Body of pancreas (tissue), 4 donors: ENCODE measurements around the gene RGS5. TPM values are rescaled to one million over a fixed set of nuclear protein-coding genes. Genes with fewer than 3 reads are reported as not detected.
A peak's percentile ranks its signal among the peaks of the same experiment; 100 is the strongest.

ENCODE experiments used
- ATAC-seq: fragments of 150-250 bp; one replicate; pipeline ENCODE4 v1.9.1; 2016
- DNase-seq, 4 donors: peaks; one replicate each; pipeline ENCODE4 v3.0.0-alpha.2; 2019
- H3K27ac ChIP-seq, 4 donors: fragments of 200-600 bp; sonication (generic); 1 replicate in 3 of 4; 2 replicates in 1 of 4; pipeline versions ENCODE4 v1.5.1 to v1.6.1; 2016 to 2019; ENCODE audit warnings: mild to moderate bottlenecking in 1 of 4, mixed read lengths in 1 of 4, moderate library complexity in 1 of 4
- H3K27me3 ChIP-seq, 2 donors: fragments of 200-600 bp; sonication (generic); one replicate each; pipeline ENCODE4 v1.6.0; 2016; ENCODE audit warnings: mild to moderate bottlenecking in 1 of 2
- H3K36me3 ChIP-seq, 2 donors: fragments of 200-600 bp; sonication (generic); replicated peaks in 1 of 2; 2 replicates each; pipeline ENCODE4 v1.5.1; 2016; ENCODE audit warnings: low read depth in 2 of 2; ENCODE audit not compliant: insufficient read depth in 1 of 2
- H3K4me1 ChIP-seq: fragments of 200-600 bp; sonication (generic); one replicate; pipeline ENCODE4 v1.6.0; 2016
- H3K4me3 ChIP-seq, 2 donors: fragments of 200-600 bp; sonication (generic); 1 replicate in 1 of 2; 2 replicates in 1 of 2; pipeline ENCODE4 v1.5.1; 2016 to 2019
- H3K9me3 ChIP-seq, 3 donors: fragments of 200-600 bp; sonication (generic); 1 replicate in 2 of 3; 2 replicates in 1 of 3; pipeline ENCODE4 v1.5.1; 2016
- POLR2A ChIP-seq, 3 donors: fragments of 450-650 bp; IDR thresholded peaks; one replicate each; pipeline ENCODE4 v1.6.1; 2016; ENCODE audit warnings: antibody characterized with exemption in 3 of 3, mild to moderate bottlenecking in 2 of 3
- WGBS, 2 donors: methylation state at CpG; one replicate each; pipeline ENCODE4 v1.1.5; 2017; 5-methylcytosine and 5-hydroxymethylcytosine counted together
- intact Hi-C: fragments of 100-400 bp; cut with DNase I; formaldehyde crosslinking; loops from one replicate; pipeline ENCODE4 v1.15.1; 2023
- total RNA-seq, 2 donors: library from RNA; depleted of rRNA; stranded (reverse); fragments of >200 nt; gene quantifications; one replicate each; pipeline ENCODE4 v1.1.0, GENCODE V29; 2016
- TF ChIP-seq, protein P1 (sequence below), 7 experiments: fragments of 450-650 bp in 4 of 7; fragments of 200-600 bp in 3 of 7; sonication (generic) in 3 of 7; IDR thresholded peaks; one replicate each; pipeline ENCODE4 v1.5.1; 2016 to 2019; ENCODE audit warnings: antibody characterized with exemption in 7 of 7

RGS5 gene
- total RNA-seq, 2 donors from 2014 or later = 17.8 to 25.7 TPM

- Histone ChIP-seq H3K4me3 (no peak overlapping the region), H3K4me1 (peaks cover 3% of the 10 kb centered on the region), H3K27me3 (no peaks in the 10 kb centered on the region), H3K36me3 (no peaks in the 10 kb centered on the region), H3K9me3 (no peaks in the 10 kb centered on the region), H3K27ac (no peak overlapping the region)
- ATAC-seq = peak; percentile 68
- peak; percentile 47 to 69 (median 60) for DNase-seq
- WGBS, 2 donors = 26 to 37% methylated on average over 18 of the region's 18 CpGs
- intact Hi-C loops = loop anchor here (10.0 kb wide), 1 partner anchor 320 kb away; no protein-coding TSS in a partner anchor
- TF ChIP-seq, protein P1, sequence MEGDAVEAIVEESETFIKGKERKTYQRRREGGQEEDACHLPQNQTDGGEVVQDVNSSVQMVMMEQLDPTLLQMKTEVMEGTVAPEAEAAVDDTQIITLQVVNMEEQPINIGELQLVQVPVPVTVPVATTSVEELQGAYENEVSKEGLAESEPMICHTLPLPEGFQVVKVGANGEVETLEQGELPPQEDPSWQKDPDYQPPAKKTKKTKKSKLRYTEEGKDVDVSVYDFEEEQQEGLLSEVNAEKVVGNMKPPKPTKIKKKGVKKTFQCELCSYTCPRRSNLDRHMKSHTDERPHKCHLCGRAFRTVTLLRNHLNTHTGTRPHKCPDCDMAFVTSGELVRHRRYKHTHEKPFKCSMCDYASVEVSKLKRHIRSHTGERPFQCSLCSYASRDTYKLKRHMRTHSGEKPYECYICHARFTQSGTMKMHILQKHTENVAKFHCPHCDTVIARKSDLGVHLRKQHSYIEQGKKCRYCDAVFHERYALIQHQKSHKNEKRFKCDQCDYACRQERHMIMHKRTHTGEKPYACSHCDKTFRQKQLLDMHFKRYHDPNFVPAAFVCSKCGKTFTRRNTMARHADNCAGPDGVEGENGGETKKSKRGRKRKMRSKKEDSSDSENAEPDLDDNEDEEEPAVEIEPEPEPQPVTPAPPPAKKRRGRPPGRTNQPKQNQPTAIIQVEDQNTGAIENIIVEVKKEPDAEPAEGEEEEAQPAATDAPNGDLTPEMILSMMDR (IDR thresholded peaks at IDR 0.05) = peak; percentile 65 to 84 (median 78)
- no peak for TF ChIP-seq POLR2A (IDR thresholded peaks at IDR 0.05)
These were observed 27.9 kb downstream of the RGS5 start for GRCh38 chr1:163174524-163175437.

GRCh38 chr1:163173121-163173520 is 29.6 kb downstream of the RGS5 start:
- no peak for ATAC-seq
- Histone ChIP-seq H3K36me3 (no peaks in the 10 kb centered on the region), H3K9me3 (no peaks in the 10 kb centered on the region), H3K4me1 (peaks cover 3% of the 10 kb centered on the region), H3K27me3 (no peaks in the 10 kb centered on the region), H3K4me3 (no peak overlapping the region), H3K27ac (no peak overlapping the region)
- 48% methylated on average over 4 of the region's 4 CpGs for WGBS, 2 donors
- TF ChIP-seq, protein P1 (IDR thresholded peaks at IDR 0.05) = no peak
- TF ChIP-seq POLR2A (IDR thresholded peaks at IDR 0.05) = no peak
- no peak for DNase-seq
- intact Hi-C loops = loop anchor here (10.0 kb wide), 1 partner anchor 318 kb away; no protein-coding TSS in a partner anchor

GRCh38 chr1:163172596-163172995 is 30.1 kb downstream of the RGS5 start:
- intact Hi-C loops = loop anchor here (10.0 kb wide), 1 partner anchor 318 kb away; no protein-coding TSS in a partner anchor

GRCh38 chr1:163171826-163172225 is 30.9 kb downstream of the RGS5 start:
- WGBS, 2 donors = 65 to 68% methylated on average over 5 of the region's 5 CpGs
- ATAC-seq (no peak), DNase-seq (no peak)
- peaks cover 3% of the 10 kb centered on the region for H3K4me1 ChIP-seq
- H3K4me3 ChIP-seq = no peak overlapping the region
- H3K27me3 ChIP-seq = no peaks in the 10 kb centered on the region
- H3K27ac ChIP-seq = no peak overlapping the region
- H3K36me3 ChIP-seq = no peaks in the 10 kb centered on the region
- TF ChIP-seq POLR2A (IDR thresholded peaks at IDR 0.05) = no peak
- TF ChIP-seq, protein P1 (IDR thresholded peaks at IDR 0.05) = no peak
- intact Hi-C loops = loop anchor here (10.0 kb wide), 1 partner anchor 317 kb away; no protein-coding TSS in a partner anchor
- H3K9me3 ChIP-seq = no peaks in the 10 kb centered on the region

More at GRCh38 chr1:163172596-163172995, 30.1 kb downstream of the RGS5 start:
- no peak for TF ChIP-seq POLR2A (IDR thresholded peaks at IDR 0.05)
- TF ChIP-seq, protein P1 (IDR thresholded peaks at IDR 0.05) = no peak
- H3K36me3 ChIP-seq = no peaks in the 10 kb centered on the region
- DNase-seq = no peak
- H3K9me3 ChIP-seq = no peaks in the 10 kb centered on the region
- H3K27ac ChIP-seq = no peak overlapping the region
- H3K4me1 ChIP-seq = peaks cover 3% of the 10 kb centered on the region
- no peak for ATAC-seq
- 64 to 73% methylated on average over 2 of the region's 2 CpGs for WGBS, 2 donors
- H3K27me3 ChIP-seq = no peaks in the 10 kb centered on the region
- no peak overlapping the region for H3K4me3 ChIP-seq
